ENCODE measurements around the gene GIT2. TPM values are rescaled to one million over a fixed set of nuclear protein-coding genes. Genes with fewer than 3 reads are reported as not detected.
A peak's percentile ranks its signal among the peaks of the same experiment; 100 is the strongest.

Gene GIT2
- total RNA-seq, 2 donors from 2014 or later: 27.0 to 27.9 TPM

DNA sequence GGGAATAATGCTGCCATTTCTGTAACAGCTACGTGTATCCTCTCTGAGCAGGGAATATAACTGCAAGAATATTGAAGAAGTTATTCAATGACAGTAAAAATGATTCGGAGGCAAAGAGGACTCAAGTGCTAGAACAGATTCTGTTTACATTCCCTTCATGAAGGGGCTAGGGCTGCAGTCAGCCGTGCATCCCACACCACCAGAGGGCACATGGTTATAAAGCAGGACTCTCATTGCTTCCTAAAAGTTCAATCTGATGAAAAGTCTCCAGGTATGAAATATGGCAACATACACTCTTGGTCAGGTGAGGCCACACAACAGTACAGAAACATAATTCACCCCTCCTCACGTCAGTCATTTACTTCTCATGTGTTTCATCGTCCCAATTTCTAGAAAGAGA lies 62.1 kb downstream of the GIT2 start:
- WGBS, 2 experiments (ENCODE audit: insufficient coverage in 1 of 2, insufficient read length in 1 of 2): 91 to 93% methylated on average over 5 of the region's 5 CpGs
- TF ChIP-seq, protein P1, sequence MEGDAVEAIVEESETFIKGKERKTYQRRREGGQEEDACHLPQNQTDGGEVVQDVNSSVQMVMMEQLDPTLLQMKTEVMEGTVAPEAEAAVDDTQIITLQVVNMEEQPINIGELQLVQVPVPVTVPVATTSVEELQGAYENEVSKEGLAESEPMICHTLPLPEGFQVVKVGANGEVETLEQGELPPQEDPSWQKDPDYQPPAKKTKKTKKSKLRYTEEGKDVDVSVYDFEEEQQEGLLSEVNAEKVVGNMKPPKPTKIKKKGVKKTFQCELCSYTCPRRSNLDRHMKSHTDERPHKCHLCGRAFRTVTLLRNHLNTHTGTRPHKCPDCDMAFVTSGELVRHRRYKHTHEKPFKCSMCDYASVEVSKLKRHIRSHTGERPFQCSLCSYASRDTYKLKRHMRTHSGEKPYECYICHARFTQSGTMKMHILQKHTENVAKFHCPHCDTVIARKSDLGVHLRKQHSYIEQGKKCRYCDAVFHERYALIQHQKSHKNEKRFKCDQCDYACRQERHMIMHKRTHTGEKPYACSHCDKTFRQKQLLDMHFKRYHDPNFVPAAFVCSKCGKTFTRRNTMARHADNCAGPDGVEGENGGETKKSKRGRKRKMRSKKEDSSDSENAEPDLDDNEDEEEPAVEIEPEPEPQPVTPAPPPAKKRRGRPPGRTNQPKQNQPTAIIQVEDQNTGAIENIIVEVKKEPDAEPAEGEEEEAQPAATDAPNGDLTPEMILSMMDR (conservative IDR thresholded peaks at IDR 0.05): peak; percentile 67
- no peak for DNase-seq
- Histone ChIP-seq H3K27ac (ENCODE audit: low read depth, low read length) (no peak overlapping the region), H3K9me3 (ENCODE audit: control insufficient read depth, low read length) (no peaks in the 10 kb centered on the region), H3K4me3 (ENCODE audit: low read length) (no peak overlapping the region), H3K4me1 (ENCODE audit: control insufficient read depth, insufficient read depth, low read length) (no peaks in the 10 kb centered on the region), H3K9ac (ENCODE audit: extremely low read depth, low read length, poor library complexity, severe bottlenecking) (no peak overlapping the region), H3K27me3 (ENCODE audit: control insufficient read depth, insufficient read depth, low read length, poor library complexity, severe bottlenecking) (no peaks in the 10 kb centered on the region), H3K36me3 (ENCODE audit: control insufficient read depth, insufficient read depth, low read length) (peaks cover 80% of the 10 kb centered on the region)
- Mint-ChIP-seq H3K9me3 (no peaks in the 10 kb centered on the region), H3K36me3 (ENCODE audit: low read depth) (peaks cover 60% of the 10 kb centered on the region), H3K27ac (no peak overlapping the region), H3K4me1 (no peaks in the 10 kb centered on the region), H3K27me3 (ENCODE audit: insufficient read depth) (no peaks in the 10 kb centered on the region), H3K4me3 (no peak overlapping the region)

DNA sequence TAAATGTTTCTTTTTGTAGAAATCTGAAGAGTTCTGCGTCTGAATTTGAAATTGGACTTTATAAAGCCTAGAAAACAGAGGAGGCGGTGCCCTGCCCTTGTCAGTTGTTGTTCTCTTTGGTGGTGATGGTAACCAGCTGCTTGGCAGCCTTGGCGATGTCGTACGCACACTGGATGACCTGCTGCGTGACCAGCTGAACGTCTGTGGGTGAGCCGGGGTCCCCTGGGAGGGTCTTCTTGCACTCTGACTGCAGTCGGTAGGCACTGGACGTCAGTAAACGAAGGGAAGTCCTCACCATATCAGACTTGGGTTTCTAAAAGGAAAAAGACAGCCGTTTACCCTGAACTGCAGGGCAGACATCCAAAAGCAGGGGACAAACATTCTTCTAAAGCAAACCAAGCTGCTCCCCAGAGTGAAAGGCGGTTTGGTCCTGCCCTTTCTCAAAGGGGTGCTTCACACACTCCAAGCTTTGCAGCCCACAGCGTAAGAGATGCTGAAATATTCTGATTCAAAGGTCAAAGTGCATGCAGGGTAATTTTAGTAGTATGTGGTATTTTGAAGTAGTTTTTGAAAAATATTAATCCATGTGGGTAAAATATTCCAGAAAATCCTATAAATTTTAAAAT lies 63.2 kb downstream of the GIT2 start:
- DNase-seq: no peak
- no peak overlapping the region for H3K9ac ChIP-seq (ENCODE audit: extremely low read depth, low read length, poor library complexity, severe bottlenecking)
- H3K9me3 ChIP-seq (ENCODE audit: control insufficient read depth, low read length): no peaks in the 10 kb centered on the region
- H3K27ac Mint-ChIP-seq: no peak overlapping the region
- H3K27ac ChIP-seq (ENCODE audit: low read depth, low read length): no peak overlapping the region
- H3K36me3 ChIP-seq (ENCODE audit: control insufficient read depth, insufficient read depth, low read length): peaks cover 74% of the 10 kb centered on the region
- no peak overlapping the region for H3K4me3 Mint-ChIP-seq
- no peaks in the 10 kb centered on the region for H3K4me1 Mint-ChIP-seq
- WGBS, 2 experiments (ENCODE audit: insufficient coverage in 1 of 2, insufficient read length in 1 of 2): 93 to 94% methylated on average over 14 of the region's 14 CpGs
- peaks cover 50% of the 10 kb centered on the region for H3K36me3 Mint-ChIP-seq (ENCODE audit: low read depth)
- H3K9me3 Mint-ChIP-seq: no peaks in the 10 kb centered on the region
- H3K27me3 Mint-ChIP-seq (ENCODE audit: insufficient read depth): no peaks in the 10 kb centered on the region
- no peaks in the 10 kb centered on the region for H3K4me1 ChIP-seq (ENCODE audit: control insufficient read depth, insufficient read depth, low read length)
- no peak overlapping the region for H3K4me3 ChIP-seq (ENCODE audit: low read length)
- no peaks in the 10 kb centered on the region for H3K27me3 ChIP-seq (ENCODE audit: control insufficient read depth, insufficient read depth, low read length, poor library complexity, severe bottlenecking)
- TF ChIP-seq, protein P1 (conservative IDR thresholded peaks at IDR 0.05): no peak

DNA sequence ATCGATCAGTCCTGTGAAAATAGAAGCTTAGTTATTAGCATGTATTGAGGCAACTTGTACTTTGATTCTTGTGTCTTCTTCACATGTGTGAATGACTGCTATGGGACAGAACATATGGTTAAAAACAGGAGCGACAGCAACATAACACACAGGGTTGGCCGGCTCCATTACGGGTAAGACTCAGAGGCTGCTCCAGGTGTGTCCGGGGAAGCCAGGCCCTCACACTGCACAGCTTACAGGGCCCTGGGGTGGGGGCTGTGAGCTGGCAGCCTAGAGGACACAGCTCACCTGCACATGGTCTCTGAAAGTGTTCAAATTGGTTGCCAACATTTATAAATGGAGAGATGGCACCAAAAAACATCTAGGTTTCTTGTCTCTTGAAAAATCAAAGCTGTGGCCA lies 65.0 kb downstream of the GIT2 start:
- Histone ChIP-seq H3K27me3 (ENCODE audit: control insufficient read depth, insufficient read depth, low read length, poor library complexity, severe bottlenecking) (no peaks in the 10 kb centered on the region), H3K4me3 (ENCODE audit: low read length) (no peak overlapping the region), H3K4me1 (ENCODE audit: control insufficient read depth, insufficient read depth, low read length) (no peaks in the 10 kb centered on the region), H3K36me3 (ENCODE audit: control insufficient read depth, insufficient read depth, low read length) (peaks cover 65% of the 10 kb centered on the region), H3K9me3 (ENCODE audit: control insufficient read depth, low read length) (no peaks in the 10 kb centered on the region), H3K9ac (ENCODE audit: extremely low read depth, low read length, poor library complexity, severe bottlenecking) (no peak overlapping the region), H3K27ac (ENCODE audit: low read depth, low read length) (no peak overlapping the region)
- Mint-ChIP-seq H3K27me3 (ENCODE audit: insufficient read depth) (no peaks in the 10 kb centered on the region), H3K36me3 (ENCODE audit: low read depth) (peaks cover 49% of the 10 kb centered on the region), H3K4me3 (no peak overlapping the region), H3K9me3 (no peaks in the 10 kb centered on the region), H3K27ac (no peak overlapping the region), H3K4me1 (no peaks in the 10 kb centered on the region)
- 94 to 96% methylated on average over 4 to 5 of the region's 5 CpGs for WGBS, 2 experiments (ENCODE audit: insufficient coverage in 1 of 2, insufficient read length in 1 of 2)
- TF ChIP-seq, protein P1 (conservative IDR thresholded peaks at IDR 0.05): no peak
- no peak for DNase-seq

Data from endodermal cell (in vitro differentiated cells).